Neutrophil (primary cell): ENCODE measurements around the gene AP1S2.

Source experiments
- H3K27ac ChIP-seq: fragments of 200-600 bp; sonication (generic); 2 replicates; pipeline ENCODE4 v1.5.1; 2016; ENCODE audit warnings: mild to moderate bottlenecking, moderate library complexity
- H3K27me3 ChIP-seq: fragments of 200-600 bp; sonication (generic); 2 replicates; pipeline ENCODE4 v1.6.0; 2016; ENCODE audit warnings: mild to moderate bottlenecking
- H3K36me3 ChIP-seq: fragments of 200-600 bp; sonication (generic); 2 replicates; pipeline ENCODE4 v1.5.1; 2017
- H3K4me1 ChIP-seq, 2 experiments: fragments of 200-600 bp in 1 of 2; sonication (generic) in 1 of 2; 1 replicate in 1 of 2; 2 replicates in 1 of 2; pipeline versions ENCODE4 v1.5.1 to v1.6.1; 2013 to 2016; ENCODE audit warnings: low read depth in 1 of 2, low read length in 1 of 2, mild to moderate bottlenecking in 1 of 2, moderate library complexity in 1 of 2; ENCODE audit not compliant: control insufficient read depth in 1 of 2, insufficient read depth in 1 of 2
- H3K4me3 ChIP-seq, 2 experiments: fragments of 200-600 bp in 1 of 2; sonication (generic) in 1 of 2; 1 replicate in 1 of 2; 2 replicates in 1 of 2; pipeline ENCODE4 v1.5.1; 2013 to 2016; ENCODE audit warnings: low read depth in 1 of 2, low read length in 1 of 2, mild to moderate bottlenecking in 1 of 2, moderate library complexity in 1 of 2
- H3K9me3 ChIP-seq: fragments of 200-600 bp; sonication (generic); 2 replicates; pipeline ENCODE4 v1.5.1; 2016
- TF ChIP-seq, protein P1 (sequence below): fragments of 200-600 bp; sonication (generic); IDR thresholded peaks from 2 replicates; pipeline ENCODE4 v1.5.1; 2016; ENCODE audit warnings: antibody characterized with exemption

AP1S2 gene

DNA sequence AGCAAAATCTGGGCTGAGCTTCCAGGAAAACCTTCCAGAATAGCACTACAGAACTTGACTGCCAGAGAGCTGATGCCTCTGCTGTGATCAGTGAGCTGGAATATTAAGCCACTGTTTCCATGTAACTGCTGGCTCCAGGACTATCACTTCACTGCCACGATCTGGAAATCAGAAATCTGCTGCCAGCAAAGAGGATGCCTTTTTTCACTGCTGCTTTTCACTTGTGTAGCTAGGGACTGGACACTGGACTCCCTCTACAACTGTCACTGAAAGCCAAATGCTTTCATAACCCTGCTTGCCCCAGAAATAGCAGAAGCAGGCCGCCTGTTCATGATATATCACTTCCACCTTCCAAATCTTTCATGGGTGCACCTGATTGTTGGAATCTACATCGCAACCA, 9.4 kb upstream of the AP1S2 start:
- Histone ChIP-seq H3K27ac (peak overlapping the region; percentile 59), H3K4me3 (no peak overlapping the region), H3K27me3 (no peaks in the 10 kb centered on the region), H3K36me3 (no peaks in the 10 kb centered on the region), H3K4me1 (peaks cover 25 to 29% of the 10 kb centered on the region in 2 experiments), H3K9me3 (no peaks in the 10 kb centered on the region)
- TF ChIP-seq, protein P1, sequence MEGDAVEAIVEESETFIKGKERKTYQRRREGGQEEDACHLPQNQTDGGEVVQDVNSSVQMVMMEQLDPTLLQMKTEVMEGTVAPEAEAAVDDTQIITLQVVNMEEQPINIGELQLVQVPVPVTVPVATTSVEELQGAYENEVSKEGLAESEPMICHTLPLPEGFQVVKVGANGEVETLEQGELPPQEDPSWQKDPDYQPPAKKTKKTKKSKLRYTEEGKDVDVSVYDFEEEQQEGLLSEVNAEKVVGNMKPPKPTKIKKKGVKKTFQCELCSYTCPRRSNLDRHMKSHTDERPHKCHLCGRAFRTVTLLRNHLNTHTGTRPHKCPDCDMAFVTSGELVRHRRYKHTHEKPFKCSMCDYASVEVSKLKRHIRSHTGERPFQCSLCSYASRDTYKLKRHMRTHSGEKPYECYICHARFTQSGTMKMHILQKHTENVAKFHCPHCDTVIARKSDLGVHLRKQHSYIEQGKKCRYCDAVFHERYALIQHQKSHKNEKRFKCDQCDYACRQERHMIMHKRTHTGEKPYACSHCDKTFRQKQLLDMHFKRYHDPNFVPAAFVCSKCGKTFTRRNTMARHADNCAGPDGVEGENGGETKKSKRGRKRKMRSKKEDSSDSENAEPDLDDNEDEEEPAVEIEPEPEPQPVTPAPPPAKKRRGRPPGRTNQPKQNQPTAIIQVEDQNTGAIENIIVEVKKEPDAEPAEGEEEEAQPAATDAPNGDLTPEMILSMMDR = no peak

DNA sequence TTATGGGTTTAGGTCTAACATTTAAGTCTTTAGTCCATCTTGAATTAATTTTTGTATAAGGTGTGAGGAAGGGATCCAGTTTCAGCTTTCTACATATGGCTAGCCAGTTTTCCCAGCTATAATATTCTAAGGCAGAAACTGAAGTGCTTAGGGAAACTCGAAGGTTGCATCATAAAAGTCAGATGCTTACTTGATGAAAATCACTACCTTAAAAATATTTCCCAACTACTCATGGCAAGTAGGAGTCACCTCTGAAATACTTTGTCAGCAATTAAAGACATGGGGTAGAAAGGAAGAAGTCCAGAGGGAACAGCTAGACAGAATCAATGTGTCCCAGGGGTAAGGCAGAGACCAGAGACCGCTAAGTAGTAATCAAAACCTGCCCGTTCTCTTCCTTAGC, 6.3 kb upstream of the AP1S2 start:
- Histone ChIP-seq H3K4me1 (peaks cover 28 to 29% of the 10 kb centered on the region in 2 experiments), H3K9me3 (no peaks in the 10 kb centered on the region), H3K27me3 (no peaks in the 10 kb centered on the region), H3K4me3 (no peak overlapping the region), H3K36me3 (no peaks in the 10 kb centered on the region), H3K27ac (no peak overlapping the region)
- TF ChIP-seq, protein P1 = no peak

DNA sequence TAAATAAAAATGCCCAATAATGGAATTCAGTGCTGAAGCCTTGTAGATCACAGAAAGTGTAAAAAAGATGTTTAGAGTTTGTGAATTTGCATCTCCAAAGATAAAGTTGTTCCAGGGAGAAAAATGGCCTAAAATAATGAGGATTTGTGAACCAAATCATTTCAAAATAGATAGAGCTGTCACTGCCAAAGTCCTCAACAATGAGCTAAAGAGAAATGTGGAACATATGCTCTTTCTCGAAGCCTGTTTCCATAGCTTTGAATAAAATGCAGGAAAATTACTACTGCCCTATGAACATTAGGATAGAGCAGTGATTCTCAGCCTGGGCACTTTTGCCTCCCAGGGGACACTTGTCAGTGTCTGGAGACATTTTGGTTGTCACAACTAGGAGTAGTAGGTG, 3.4 kb upstream of the AP1S2 start:
- Histone ChIP-seq H3K27me3 (no peaks in the 10 kb centered on the region), H3K9me3 (no peaks in the 10 kb centered on the region), H3K4me3 (no peak overlapping the region), H3K4me1 (peaks cover 24 to 39% of the 10 kb centered on the region in 2 experiments), H3K36me3 (no peaks in the 10 kb centered on the region), H3K27ac (no peak overlapping the region)
- TF ChIP-seq, protein P1 = no peak

DNA sequence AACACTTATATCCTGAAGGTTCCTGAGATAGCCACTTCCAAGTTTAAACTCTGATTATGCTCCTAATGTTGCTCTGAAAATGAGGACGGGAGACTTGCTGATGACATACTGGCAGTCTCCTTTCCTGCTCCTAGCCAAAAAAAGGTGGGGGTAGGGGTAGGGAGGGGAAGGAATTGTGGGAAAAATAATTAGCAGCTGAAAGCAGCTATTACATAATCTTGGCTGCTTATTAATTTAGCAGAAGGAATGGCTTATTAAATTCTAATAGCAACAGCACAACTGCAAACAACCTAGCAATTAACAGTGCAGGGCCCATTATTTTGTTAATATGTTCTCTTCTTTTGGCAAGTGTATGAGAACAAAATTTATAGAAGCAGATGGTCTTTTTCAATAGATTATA, 2.0 kb upstream of the AP1S2 start:
- Histone ChIP-seq H3K4me3 (peak overlapping the region; percentile 66 to 80), H3K4me1 (peaks cover 32 to 43% of the 10 kb centered on the region in 2 experiments), H3K9me3 (no peaks in the 10 kb centered on the region), H3K27me3 (no peaks in the 10 kb centered on the region), H3K36me3 (peaks cover 8% of the 10 kb centered on the region), H3K27ac (peak overlapping the region; percentile 99)
- TF ChIP-seq, protein P1 = no peak

DNA sequence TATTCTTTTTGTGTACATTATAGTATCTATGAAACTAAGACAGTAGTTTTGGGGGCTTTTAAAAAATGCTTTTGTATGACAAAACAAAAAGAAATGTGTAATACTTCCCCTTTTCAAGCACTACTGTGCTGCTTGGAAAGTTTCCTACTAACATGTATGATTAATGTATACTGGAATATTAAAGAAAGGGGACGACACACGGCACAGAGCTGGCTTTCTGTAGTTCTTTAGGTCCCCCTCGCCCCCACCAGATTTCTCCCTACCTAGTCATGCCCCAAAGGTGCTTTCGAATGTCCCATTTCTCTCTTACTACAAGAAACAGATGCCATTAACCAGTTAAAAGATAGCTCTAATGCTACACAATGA, 1.6 kb upstream of the AP1S2 start:
- H3K9me3 ChIP-seq = no peaks in the 10 kb centered on the region
- H3K4me3 ChIP-seq = peak overlapping the region; percentile 66 to 80
- peak overlapping the region; percentile 99 for H3K27ac ChIP-seq
- TF ChIP-seq, protein P1 = no peak
- H3K36me3 ChIP-seq = peaks cover 8% of the 10 kb centered on the region
- H3K27me3 ChIP-seq = no peaks in the 10 kb centered on the region
- peaks cover 30 to 40% of the 10 kb centered on the region in 2 experiments for H3K4me1 ChIP-seq
